HG02870 (cell line): ENCODE results near the gene DCBLD1.
"Not testable (repeated sequence)": the region's sequence is repeated elsewhere in the genome, so short reads cannot be mapped to it uniquely, and the experiment has no call there.

Source experiments
- ATAC-seq: cut with Tn5 transposase; IDR thresholded peaks from one replicate; pipeline ENCODE4 v1.9.1; 2021; ENCODE audit warnings: mild to moderate bottlenecking, moderate library complexity; ENCODE audit not compliant: unreplicated experiment

DCBLD1 gene

DNA sequence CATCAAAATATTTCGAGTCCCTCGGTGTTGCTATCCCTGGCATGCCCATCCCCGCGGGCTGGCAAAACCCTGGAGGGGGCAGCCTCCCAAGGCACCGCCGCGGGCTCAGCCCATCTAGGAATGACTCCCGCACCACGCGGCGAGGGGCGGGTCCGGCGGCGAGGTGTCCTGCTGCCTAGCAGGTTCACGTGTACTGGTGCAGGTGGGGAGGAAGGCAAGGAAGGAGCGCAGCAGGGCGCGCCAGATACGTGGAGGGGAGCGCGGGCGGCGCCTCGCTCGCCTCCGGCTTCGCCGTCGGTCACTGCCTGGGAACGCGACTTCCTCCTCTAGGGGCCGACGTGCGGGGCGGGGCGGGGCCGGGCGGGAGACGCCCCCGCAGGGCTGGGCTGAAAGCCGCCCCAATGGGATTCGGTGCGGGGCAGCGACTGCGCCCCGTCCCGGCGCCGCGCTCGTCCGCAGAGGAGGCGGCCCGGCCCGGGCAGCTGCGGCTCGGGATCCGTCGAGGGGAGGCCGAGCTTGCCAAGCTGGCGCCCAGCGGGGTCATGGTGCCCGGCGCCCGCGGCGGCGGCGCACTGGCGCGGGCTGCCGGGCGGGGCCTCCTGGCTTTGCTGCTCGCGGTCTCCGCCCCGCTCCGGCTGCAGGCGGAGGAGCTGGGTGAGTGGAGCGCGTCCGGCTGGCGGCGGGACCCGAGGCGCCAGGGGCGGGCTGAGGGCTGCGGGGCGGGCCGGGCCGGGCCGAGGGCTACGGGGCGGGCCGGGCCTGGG is at the start of gene DCBLD1:
TSS of gene DCBLD1 (plus strand) at position 435 of the 764 bp plus-strand sequence. CDS start at position 543, 108 bp downstream.
- ATAC-seq = peak; percentile 69

DNA sequence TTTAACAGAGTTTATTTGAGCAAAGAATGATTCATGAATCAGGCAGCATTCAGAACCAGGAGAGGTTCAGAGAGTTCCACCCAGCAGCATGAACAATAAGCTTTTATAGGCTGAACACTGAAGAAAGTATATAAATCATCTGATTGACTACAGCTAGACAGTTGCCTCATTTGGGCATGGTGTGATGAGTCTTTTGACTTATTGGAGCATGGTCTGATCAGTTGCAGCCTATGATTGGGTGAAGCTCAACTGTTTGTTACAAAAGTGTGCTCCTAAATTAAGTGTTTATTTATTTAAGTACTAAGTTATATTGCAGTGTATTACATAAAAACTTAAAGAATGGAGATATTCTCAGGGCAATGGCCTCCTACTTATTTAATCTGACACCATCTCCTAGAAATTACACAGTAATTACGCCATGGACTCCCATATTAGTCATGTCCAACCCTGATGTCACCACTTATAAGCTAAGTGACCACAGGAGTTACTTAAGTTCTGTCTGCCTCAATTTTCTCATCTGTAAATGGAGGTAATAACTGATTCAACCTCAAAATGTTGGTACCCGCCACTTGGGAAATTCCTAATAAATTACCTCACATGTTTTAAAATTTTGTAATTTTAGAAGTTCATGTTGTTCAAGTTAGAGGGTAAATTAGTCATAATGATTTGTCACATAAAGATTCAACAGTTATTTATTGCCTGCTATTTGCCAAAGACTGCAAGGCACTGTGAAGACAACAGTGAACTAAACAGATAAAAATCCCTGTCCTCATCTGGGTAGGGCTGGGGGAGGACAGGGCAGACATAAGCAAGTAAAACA is 41.6 kb upstream of the DCBLD1 start:
- ATAC-seq = no peak

DNA sequence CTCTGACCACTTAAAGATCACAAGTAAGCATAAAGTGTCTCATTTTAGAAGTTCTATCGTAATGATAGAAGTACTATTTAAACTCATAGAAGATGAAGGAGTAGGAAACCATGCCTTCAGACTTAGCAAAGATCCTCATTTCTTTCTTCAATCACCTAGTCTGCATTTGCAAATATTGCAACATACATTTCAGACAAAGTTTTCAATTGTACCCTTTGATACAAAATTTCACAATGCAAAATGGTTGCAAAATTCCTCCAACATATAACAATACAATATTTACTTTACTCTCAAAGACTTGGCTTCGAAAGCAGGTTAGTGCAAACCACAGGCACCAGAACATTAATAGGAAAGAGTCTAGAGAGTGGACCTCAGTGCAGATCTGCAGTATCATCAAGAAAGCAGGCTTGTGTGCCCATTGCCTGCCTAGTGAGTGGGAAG is 40.6 kb upstream of the DCBLD1 start:
- ATAC-seq = no peak

DNA sequence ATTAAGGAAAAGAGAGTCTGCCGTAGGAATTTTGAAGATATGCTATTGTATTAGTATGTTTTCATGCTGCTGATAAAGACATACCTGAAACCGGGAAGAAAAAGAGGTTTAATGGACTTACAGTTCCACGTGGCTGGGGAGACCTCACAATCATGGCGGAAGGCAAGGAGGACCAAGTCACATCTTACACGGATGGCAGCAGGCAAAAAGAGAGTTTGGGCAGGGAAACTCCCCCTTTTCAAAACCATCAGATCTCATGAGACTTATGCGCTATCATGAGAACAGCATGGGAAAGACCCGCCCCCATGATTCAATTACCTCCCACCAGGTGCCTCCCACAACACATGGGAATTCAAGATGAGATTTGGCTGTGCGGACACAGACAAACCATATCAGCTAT is 40.2 kb upstream of the DCBLD1 start:
- ATAC-seq = not testable (repeated sequence)

DNA sequence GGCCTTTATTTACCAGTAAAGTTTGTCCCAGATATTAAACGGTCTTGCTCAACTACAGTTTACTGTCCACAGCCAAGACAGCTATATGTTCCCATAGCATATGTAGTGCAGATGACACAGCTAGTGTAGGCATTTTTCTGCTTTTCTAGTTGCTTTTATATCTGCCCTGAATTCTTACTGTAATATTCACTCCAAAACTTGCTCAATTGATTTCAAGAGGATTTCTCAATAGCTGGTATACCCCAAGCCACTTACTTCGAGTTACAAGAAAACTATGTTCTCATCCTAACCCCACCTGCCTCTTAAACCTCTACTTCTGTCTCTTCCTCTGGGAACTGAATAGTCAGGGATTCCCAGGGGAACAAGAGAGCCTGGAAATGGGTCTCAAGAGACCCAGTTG is 37.9 kb upstream of the DCBLD1 start:
- no peak for ATAC-seq

DNA sequence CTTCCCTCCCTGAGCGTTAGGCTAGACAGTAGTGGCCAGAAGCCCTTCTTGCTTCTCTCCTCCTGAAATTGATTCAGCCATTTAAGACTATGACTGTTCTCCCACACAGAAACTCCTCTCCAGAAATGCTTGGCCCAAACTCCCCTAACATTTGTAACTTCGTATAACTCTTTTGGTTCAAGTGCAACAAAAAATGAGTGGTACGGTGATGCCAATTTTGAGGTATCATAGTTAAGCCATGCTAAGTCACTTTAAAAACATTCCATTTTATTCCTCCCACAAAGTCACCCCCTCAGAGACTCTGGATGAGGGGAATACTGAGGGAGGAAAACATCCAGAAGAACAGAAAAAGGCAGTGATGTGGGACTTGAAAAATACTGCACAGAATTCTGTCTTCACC is 35.6 kb upstream of the DCBLD1 start:
- no peak for ATAC-seq

DNA sequence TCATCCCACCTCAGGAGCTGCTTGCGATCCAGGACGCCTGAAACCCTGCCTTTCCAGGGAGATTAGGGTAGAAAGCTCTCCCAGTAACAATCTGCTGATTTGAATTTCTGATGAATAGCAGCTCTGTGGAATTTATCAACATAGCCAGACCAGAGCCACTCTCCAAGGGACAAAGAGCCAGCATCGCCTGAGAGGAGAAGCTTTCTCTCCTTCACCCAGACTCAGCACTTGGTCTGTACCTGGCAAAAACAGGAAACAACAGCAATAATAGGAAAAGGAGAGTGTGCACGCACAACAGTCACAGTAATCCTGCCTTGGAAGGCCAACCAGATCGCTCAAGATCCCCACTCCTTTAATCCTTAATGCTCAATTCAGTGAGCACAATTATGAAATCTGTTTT is 34.5 kb upstream of the DCBLD1 start:
- ATAC-seq = no peak

DNA sequence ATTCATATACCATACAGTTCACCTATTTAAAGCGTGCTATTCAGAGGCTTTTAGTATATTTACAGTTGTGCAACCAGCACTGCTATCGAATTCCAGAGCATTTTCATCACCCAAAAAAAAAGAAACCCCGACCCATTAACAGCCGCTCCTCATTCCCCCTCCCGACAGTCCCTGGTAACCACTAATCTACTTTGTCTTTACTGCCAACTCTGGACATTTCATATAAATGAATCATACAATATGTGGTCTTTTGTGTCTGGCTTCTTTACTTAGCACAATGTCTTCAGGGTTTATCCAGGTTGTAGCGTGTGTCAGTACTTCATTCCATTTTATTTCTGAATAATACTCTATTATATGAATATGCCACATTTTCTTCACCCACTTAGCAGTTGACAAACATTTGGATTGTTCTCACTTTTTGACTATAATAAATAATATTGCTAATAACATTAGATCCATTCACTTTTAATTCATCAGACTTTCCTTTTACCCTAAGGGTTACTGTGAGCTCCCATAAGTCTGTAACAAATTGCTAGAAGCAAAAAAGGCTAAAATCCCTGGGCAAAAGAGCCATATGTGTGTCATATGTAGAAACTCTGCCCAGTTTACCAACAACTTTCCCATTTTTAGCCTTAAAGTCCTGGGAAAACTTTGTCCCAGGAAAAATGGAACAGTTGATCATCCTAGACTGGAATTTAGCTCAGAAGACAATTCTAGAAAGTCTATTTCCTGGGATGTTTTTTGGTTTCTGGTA is 33.6 kb upstream of the DCBLD1 start:
- no peak for ATAC-seq

DNA sequence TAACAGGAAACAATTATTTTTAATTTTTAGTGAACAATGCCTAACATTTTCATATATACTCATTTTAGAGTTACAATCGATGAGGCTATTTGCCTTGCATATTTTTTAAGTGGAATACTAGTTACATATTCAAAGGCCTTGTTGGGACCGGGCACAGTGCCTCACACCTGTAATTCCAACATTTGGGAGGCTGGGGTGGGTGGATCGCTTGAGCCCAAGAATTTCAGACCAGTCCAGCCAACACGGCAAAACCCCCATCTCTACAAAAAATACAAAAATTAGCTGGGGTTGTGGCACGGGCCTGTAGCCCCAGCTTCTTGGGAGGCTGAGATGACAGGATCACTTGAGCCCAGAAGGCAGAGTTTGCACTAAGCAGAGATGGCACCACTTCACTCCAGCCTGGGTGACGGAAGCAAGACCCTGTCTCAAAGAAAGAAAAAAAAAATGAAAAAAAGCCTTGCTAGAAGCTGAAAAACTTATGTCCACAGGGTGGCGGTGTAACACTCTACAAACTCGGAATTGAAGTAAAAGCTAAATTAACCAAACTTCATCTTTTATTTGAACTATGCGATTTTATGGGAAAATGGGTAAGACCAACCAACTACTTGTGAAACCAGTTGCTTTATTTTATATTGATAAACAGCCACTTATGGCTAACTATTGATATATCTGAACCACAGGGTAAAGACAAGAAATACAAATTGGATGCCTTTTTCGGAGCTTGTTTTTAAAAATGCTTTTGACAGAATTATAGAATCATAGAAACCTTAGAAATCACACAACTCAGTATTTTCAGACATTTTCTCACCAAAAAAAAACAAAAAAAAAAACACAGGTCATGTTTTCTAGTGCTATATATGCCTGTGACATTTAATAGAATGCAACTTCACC is 32.7 kb upstream of the DCBLD1 start:
- no peak for ATAC-seq

DNA sequence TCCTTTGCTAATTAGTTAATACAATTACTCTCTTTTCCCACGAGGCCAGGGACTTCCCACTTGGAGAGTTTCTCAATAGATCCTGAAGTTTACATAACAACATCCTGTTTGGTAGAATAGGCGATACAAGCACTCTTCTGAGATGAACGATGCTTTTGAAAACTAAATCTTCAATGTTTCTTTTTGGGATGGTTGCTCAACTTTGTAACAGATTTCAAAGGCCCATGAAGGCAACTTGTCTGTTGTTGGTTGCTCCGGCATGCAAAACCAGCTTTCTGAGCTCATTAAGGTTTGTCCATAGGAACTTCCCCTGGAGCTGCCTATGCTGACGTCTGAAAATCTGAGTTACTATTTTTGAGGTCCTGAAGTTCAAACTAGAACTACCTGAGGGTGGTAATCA is 30.8 kb upstream of the DCBLD1 start:
- ATAC-seq = no peak

DNA sequence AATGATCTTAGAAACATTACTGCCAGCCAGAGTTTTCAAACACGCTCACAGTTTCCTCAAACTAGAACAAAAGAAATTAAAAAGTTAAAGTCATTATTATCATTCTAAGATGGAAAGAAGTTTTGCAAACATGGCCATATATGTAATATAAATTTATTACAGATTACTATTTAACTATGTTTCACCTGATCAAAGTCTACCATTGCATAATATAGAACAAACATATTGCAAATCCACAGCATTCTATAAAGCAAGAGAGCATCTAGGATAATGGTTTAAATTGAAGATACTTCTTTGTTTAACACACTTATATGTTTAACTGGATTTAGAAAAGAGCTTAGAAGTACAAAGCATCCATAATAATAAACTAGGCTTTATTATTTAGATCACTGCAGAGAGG is 26.2 kb upstream of the DCBLD1 start:
- no peak for ATAC-seq

DNA sequence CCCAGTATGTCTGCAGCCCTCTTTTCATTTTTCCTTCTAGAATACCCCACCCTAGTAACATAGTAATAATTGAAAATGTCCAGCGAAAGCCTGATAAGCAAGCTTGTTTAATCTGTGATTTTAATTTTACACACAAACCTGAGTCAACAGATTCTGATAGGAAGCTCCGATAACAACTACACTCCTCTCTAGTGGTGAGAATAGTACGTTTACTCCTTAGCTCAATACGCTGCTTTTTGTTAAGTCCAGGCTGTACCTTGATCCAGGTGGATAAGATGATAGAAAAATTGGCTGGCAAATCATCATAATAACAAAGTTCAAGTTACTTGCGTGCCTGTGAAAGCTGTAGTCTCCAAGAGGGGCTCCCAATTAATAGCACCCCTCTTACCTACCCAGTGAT is 25.5 kb upstream of the DCBLD1 start:
- ATAC-seq = no peak

DNA sequence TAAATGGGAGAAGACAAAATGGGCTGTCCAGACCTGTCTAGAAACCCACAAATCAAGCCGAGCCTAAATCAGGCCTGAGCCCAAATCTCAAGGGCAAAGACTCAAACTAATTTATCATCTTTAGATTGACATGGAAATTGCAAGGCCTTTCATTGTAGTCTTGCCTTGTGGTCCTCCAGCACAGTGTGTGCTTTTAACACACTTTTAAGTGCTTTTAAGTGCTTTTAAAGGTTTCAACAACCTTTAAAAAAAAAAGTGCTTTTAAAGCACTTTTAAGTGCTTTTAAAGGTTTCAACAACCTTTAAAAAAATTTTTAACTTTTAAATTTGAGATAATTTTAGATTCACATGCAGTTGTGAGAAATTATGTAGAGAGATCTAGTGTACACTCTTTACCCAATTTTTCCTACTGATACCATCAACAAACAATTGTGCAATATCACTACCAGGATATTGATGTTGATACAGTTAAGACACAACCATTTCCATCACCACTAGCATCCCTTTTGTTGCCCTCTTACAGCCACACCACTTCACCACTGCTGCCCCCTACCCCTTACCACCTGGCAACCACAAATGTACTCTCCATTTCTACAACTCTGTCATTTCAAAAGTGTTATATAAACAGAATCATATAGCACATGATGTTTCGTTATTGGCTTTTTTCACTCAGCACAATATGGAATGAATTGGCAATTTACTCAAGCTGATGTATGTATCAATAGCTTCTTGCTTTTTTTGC is 23.1 kb upstream of the DCBLD1 start:
- no peak for ATAC-seq

DNA sequence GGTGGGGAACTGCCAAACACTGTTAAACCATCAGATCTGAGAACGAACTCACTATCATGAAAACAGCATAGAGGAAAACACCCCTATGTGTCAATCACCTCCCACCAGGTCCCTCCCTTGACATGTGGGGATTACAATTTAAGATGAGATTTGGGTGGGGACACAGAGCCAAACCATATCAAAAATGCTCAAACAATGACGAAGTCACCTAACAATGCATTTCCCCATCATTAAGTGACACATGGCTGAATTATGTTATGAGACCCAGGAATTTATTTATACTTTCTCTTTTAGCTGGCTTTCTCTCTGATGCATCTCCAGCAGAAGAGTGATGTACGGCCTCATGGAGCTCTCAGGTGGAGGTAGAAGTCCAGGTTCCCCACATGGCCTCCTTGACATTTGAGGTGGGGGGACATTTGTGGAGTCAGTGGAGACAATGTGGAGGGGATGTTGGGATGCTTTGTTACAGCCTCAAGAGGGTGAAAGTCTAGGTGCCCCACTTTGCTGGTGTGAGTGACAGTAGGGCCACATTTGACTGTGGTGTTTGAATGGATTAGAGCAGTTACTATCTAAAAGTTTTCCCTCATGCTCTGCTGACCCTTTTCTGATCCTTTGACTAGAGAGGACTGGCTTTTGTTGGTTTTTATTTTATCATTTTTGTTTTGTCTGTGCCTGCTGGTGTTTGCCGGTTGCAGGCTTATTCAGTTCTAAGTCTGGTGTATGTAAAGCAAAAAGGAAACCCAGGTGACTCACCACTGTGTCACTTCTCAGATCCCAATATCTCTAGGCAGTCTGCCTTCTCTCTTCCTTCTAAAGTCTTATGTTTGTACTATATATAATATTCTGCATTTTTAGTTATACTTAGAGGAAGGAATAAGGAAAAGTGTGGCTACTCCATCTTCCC is 18.5 kb upstream of the DCBLD1 start:
- ATAC-seq = peak; percentile 79

DNA sequence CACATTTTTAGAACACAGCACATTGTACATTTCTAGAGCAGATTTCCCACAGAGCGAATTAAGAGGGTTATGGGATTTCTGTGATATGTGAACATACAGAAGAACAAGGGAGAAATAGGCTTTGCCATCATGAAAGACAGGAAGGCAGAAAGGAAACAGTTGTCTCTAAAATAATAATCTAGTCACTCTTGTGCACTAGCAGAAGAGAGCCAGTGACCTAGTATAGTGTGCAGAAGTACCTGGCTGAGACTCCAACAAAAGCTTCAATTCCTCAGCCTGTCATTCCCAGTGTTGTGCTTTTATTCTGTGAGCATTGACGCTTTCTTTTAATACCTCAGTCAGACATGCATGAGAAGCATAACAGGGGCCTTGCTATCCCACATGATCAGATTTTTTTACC is 17.8 kb upstream of the DCBLD1 start:
- peak; percentile 5 for ATAC-seq

DNA sequence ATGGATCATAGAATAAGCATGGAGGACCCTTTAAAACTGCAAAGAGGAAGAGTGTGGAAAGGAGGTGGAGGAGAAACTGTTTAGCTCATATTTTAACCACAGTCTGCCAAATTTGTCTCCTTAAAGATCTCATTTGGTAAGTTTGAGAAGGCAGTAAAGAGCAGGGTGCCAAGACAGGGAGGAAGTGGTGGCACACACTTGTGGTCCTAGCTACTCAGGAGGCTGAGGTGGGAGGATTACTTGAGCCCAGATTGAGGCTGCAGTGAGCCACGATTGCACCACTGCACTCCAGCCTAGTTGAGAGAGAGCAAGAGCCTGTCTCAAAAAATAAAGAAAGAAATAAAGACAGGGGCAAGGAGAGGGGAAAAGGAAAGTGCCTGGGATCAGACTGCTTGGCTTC is 16.8 kb upstream of the DCBLD1 start:
- ATAC-seq = no peak

DNA sequence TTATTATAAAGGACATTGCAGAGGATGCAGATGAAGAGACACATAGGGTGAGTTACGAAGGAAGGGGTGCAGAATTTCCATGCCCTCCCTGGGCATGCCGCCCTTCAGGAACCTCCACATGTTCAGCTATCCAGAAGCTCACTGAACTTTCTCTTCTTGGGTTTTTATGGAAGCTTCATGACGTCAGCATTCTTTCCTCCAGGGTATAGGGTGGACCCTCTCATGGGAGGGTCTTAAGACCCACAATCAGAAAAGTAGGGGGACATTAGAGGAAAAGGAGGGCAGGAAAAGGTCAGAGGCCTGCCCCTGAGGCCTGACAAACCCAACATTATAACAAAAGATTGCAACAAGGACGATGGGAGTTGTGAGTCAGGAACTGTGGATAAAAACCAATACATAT is 14.6 kb upstream of the DCBLD1 start:
- no peak for ATAC-seq

DNA sequence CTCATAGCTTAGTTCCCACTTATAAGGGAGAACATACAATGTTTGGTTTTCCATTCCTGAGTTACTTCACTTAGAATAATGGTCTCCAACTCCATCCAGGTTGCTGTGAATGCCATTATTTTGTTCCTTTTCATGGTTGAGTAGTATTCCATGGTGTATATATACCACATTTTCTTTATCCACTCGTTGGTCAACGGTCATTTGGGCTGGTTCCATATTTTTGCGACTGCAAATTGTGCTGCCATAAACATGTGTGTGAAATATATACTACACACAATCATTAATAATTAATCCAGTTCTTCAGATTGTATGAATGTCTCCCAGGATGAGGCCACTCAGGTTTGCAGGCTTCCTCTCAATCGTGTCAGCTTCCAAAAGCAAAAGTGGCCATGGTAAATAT is 13.9 kb upstream of the DCBLD1 start:
- ATAC-seq = not testable (repeated sequence)

DNA sequence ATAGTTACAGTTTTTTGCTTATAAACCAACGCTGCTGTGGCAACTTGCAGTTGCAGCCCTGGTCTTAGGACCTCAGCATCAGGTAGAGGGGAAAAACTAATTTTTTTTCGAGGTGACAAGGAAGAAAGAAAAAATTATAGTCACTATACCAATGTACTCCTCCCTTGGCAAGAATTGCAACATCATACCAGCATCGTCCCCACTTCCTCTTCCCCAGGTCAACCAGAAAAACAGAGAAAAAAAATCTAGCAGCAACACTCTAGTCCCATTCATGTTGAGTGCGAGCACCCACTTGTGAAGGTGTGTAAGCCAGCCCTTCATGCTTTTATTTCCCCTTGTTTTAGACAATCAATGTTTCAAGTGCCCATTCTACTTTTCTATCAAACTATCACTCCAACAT is 13.1 kb upstream of the DCBLD1 start:
- no peak for ATAC-seq
